Activated T-cell treated with anti-CD3 and anti-CD28 coated beads, Interleukin-2, amount 50 U/mL, for 48 hours (primary cell): ENCODE results near the gene MOAP1.
"Not testable (repeated sequence)": the region's sequence is repeated elsewhere in the genome, so short reads cannot be mapped to it uniquely, and the experiment has no call there.

Experiments
- DNase-seq, 2 experiments: peaks; one replicate each; pipeline ENCODE4 v3.0.0-alpha.2; 2020

MOAP1 gene

GRCh38 chr14:93185349-93185720 is 638 bp upstream of the MOAP1 start:
- no peak for DNase-seq

GRCh38 chr14:93183596-93184317 is 940 bp downstream of the MOAP1 start:
- no peak for DNase-seq

- DNase-seq, result no peak
These were observed 9.2 kb downstream of the MOAP1 start for GRCh38 chr14:93175492-93175891.

- DNase-seq, result not testable (repeated sequence)
These were observed 10.0 kb downstream of the MOAP1 start for GRCh38 chr14:93174731-93175130.

GRCh38 chr14:93173943-93174395 is 10.7 kb downstream of the MOAP1 start:
- peak in 1 of 2 experiments; percentile 26 for DNase-seq

GRCh38 chr14:93171376-93171775 is 13.3 kb downstream of the MOAP1 start:
- DNase-seq, result no peak

GRCh38 chr14:93170141-93170540 is 14.6 kb downstream of the MOAP1 start:
- DNase-seq, result not testable (repeated sequence)

- not testable (repeated sequence) for DNase-seq
These were observed 15.1 kb downstream of the MOAP1 start for GRCh38 chr14:93169619-93170018.

GRCh38 chr14:93168610-93169009 is 16.1 kb downstream of the MOAP1 start:
- not testable (repeated sequence) for DNase-seq

GRCh38 chr14:93165271-93166265 is 19.1 kb downstream of the MOAP1 start:
- not testable (repeated sequence) for DNase-seq

GRCh38 chr14:93163564-93163963 is 21.1 kb downstream of the MOAP1 start:
- DNase-seq, result no peak

- DNase-seq, result no peak
These were observed 23.2 kb downstream of the MOAP1 start for GRCh38 chr14:93161411-93161940.

- peak in 1 of 2 experiments; percentile 26 for DNase-seq
These were observed 24.3 kb downstream of the MOAP1 start for GRCh38 chr14:93160353-93160801.

GRCh38 chr14:93159625-93160352 is 24.9 kb downstream of the MOAP1 start:
- not testable (repeated sequence) for DNase-seq

GRCh38 chr14:93158349-93158748 is 26.3 kb downstream of the MOAP1 start:
- not testable (repeated sequence) for DNase-seq

- DNase-seq, result no peak
These were observed 27.9 kb downstream of the MOAP1 start for GRCh38 chr14:93156693-93157369.

- DNase-seq, result no peak
These were observed 29.0 kb downstream of the MOAP1 start for GRCh38 chr14:93155667-93156066.

GRCh38 chr14:93153121-93153520 is 31.6 kb downstream of the MOAP1 start:
- no peak for DNase-seq

GRCh38 chr14:93150227-93151208 is 34.2 kb downstream of the MOAP1 start:
- DNase-seq, result peak in 1 of 2 experiments; percentile 21

- DNase-seq, result no peak
These were observed 35.7 kb downstream of the MOAP1 start for GRCh38 chr14:93148979-93149378.

- DNase-seq, result peak; percentile 26 to 30
These were observed 38.6 kb downstream of the MOAP1 start for GRCh38 chr14:93146119-93146518.
